M059J (cell line): ENCODE measurements around the gene CLIC2. TPM values are rescaled to one million over a fixed set of nuclear protein-coding genes. Genes with fewer than 3 reads are reported as not detected.
"Not testable (repeated sequence)": the region's sequence is repeated elsewhere in the genome, so short reads cannot be mapped to it uniquely, and the experiment has no call there.

Experiments used
- DNase-seq: peaks from one replicate; pipeline ENCODE4 v3.0.0-alpha.2; 2012; ENCODE audit warnings: low read depth
- total RNA-seq: library from RNA; depleted of rRNA; stranded (reverse); fragments of >200 nt; shearing (Covaris generic); gene quantifications from 2 replicates; pipeline ENCODE4 v1.2.3, GENCODE V29; 2014; rRNA removed

Gene CLIC2
- 1.3 and 1.5 TPM in 2 replicates for total RNA-seq

- DNase-seq = peak; percentile 59
Measured at GRCh38 chrX:155334486-155335336, at the start of gene CLIC2. Gene CLIC2 (minus strand): TSS chrX:155334614. CDS start chrX:155334427, 187 bp downstream.

DNA sequence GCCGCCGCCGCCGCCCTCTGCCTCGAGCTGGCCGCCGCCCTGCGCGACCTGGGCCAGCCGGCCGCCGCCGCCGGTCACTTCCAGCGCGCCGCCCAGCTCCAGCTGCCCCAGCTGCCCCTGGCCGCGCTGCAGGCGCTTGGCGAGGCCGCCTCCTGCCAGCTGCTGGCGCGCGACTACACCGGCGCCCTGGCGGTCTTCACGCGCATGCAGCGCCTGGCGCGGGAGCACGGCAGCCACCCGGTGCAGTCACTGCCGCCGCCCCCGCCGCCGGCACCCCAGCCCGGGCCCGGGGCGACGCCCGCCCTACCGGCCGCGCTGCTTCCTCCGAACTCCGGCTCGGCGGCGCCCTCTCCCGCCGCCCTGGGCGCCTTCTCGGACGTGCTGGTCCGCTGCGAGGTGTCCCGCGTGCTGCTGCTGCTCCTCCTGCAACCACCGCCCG, 48.1 kb upstream of the CLIC2 start:
- not testable (repeated sequence) for DNase-seq

DNA sequence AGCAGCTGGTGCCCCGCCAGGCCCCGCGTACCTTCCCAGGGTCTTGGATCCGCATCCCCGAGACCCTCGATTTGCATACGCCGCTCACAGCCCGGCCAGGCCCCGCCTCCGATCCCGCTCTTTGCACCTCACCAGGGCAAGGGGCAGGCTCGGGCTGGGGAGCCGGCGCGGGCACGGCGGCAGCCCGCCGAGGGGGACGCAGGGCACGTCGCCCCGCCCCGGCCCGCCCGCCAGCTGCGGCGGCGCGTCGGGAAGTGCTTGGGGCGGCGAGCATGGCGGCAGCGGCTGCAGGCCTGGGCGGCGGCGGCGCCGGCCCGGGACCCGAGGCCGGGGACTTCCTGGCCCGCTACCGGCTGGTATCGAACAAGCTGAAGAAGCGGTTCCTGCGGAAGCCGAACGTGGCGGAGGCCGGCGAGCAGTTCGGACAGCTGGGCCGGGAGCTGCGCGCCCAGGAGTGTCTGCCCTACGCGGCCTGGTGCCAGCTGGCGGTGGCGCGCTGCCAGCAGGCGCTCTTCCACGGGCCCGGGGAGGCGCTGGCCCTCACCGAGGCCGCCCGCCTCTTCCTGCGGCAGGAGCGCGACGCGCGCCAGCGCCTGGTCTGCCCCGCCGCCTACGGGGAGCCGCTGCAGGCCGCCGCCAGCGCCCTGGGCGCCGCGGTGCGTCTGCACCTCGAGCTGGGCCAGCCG, 47.6 kb upstream of the CLIC2 start, which contains the start of gene F8A2:
Gene F8A2 (plus strand): TSS at position 253 of the 686 bp plus-strand sequence. CDS start 20 bp downstream, at position 273.
- DNase-seq = not testable (repeated sequence)

GRCh38 chrX:155379802-155380201, 45.4 kb upstream of the CLIC2 start:
- not testable (repeated sequence) for DNase-seq

DNA sequence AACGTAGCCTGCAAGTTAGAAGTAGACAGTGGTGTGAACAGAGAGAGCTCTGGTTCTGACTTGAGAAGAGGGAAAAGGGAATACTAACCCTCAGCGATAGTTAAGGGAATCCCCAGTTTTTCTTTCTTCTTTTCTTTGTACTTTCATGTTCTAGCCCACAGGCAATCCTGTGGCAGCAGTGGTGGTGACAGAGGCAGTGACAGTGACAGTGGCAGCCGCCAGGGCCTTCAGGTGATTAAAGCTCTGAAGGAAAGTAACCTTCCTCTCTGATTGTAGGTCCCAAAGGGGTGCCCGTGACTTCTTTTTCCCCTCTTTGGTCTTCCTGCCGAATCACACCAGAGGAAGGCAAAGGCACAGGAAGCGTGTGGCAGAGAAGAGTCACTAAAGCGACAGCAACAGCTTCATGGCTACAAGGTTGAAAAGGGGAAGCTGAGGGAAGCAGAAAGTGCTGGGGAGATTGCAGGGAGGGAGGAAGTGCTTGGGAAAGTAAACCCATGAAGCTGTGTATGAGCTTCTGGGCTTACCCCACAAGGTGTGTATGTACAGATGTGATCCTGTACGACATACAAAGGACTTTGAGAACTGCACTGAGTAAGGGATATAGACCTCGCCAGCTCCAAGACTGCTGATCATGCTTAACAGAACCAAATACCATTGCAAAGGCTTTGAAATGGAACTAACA, 39.5 kb upstream of the CLIC2 start:
- DNase-seq = not testable (repeated sequence)

- DNase-seq = not testable (repeated sequence)
Measured at GRCh38 chrX:155363712-155364111, 29.3 kb upstream of the CLIC2 start.

- DNase-seq = not testable (repeated sequence)
Measured at GRCh38 chrX:155349448-155349847, 15.0 kb upstream of the CLIC2 start.

DNA sequence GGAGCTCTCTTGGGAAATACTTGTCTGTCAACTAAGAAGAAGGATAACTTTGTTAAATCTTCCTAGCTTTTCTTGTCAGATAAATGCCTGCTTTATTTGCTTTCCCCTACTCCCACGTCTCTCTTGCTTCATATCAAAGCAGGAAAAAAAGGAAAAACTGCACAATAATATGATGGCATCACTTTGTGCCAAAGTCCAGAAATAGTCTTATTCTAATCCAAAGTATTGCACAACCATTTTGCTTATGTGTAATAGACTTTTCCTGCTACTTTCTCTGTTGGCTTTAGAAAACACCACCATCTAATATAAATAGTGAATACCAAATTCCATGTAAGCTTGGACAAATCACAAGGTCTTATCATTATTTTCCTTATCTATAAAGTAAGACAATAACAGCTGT, 11.3 kb upstream of the CLIC2 start:
- DNase-seq = not testable (repeated sequence)

GRCh38 chrX:155335337-155335712, 911 bp upstream of the CLIC2 start:
- DNase-seq = not testable (repeated sequence)

GRCh38 chrX:155333544-155334100, 792 bp downstream of the CLIC2 start:
- DNase-seq = no peak

DNA sequence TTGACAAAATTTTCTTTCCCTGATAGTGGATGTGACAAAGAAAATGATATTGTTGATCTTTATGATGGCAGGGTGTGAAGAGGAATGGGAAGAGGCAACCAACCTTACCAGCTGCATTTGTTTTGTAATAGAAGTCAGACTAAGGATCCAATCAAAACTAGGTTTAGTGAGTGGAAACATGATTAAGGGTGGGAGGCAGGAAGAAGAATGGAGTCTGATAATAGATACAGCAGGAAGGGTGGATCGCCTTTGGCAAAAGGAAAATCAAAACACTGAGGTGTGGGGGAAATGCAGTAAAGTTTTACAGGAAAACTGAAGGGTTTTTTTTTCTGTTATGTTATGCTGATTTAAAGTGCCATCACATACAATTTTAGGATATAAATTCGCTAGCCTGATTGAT, 3.4 kb downstream of the CLIC2 start:
- DNase-seq = no peak

DNA sequence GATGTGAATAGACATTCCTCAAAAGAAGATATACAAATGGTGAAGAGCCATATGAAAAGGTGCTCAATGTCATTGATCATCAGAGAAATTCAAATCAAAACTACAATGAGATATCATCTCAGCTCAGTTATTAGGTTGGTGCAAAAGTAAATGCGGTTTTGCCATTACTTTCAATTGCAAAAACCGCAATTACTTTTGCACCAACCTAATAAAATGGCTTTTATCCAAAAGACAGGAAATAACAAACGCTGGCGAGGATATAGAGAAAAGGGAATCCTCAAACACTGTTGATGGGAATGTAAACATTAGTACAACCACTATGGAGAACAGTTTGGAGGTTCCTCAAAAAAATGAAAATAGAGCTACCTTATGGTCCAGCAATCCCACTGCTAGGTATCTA, 5.1 kb downstream of the CLIC2 start:
- DNase-seq = no peak

GRCh38 chrX:155326610-155327009, 7.8 kb downstream of the CLIC2 start:
- no peak for DNase-seq

DNA sequence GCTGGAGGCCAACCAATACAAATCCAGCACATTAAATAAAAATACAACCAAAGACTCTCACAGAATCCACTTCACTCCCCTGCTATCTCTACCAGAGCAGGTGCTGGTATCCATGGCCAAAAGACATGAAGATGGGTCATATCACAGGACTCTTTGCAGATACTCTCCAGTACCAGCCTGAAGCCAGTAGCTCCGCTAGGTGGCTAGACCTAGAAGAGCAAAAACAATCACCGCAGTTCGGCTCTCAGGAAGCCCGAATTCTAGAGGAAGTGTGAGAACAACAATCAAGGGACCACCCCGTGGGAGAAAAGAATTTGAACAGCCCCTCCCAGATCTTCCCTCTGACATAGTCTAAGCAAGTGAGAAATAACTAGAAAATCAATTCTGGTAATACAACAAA, 20.2 kb downstream of the CLIC2 start:
- no peak for DNase-seq

DNA sequence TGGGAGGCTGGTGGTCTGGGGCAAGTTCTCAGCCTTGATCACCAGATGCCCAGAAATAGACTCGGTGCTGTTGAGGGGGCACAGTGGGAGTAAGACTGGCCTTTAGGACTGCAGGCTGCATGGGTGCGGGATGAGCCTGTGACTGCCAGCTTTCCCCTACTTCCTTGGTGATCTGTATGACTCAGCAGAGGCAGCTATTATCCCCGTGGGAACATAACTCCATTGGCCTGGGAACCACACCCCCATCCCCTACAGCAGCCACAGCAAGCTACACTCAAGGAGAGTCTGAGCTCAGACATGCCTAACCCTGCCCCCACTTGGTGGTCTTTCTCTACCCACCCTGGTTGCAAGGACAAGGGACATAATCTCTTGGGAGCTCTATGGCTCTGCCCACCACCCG, 20.6 kb downstream of the CLIC2 start:
- DNase-seq = peak; percentile 54

- no peak for DNase-seq
Measured at GRCh38 chrX:155293771-155294170, 40.6 kb downstream of the CLIC2 start.

GRCh38 chrX:155279873-155280272, 54.5 kb downstream of the CLIC2 start:
- no peak for DNase-seq

DNA sequence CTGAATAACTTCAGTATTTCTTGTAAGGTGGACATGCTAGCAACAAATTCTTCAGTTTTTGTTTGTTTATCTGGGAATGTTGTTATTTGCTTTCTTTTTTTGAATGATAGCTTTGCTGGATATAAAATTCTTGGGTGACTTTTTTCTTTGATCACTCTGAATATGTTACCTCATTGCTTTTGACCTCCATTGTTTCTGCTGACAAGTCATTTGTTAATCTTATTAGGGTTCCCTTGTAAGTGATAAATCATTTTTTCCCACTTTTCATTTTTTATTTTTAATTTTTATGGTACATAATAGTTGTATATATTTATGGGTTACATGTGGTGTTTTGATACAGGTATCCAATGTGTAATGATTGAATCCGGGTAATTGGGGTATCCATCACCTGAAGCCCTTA, 63.4 kb downstream of the CLIC2 start:
- no peak for DNase-seq

GRCh38 chrX:155267995-155268394, 66.4 kb downstream of the CLIC2 start:
- DNase-seq = not testable (repeated sequence)

- no peak for DNase-seq
Measured at GRCh38 chrX:155266439-155266838, 68.0 kb downstream of the CLIC2 start.

DNA sequence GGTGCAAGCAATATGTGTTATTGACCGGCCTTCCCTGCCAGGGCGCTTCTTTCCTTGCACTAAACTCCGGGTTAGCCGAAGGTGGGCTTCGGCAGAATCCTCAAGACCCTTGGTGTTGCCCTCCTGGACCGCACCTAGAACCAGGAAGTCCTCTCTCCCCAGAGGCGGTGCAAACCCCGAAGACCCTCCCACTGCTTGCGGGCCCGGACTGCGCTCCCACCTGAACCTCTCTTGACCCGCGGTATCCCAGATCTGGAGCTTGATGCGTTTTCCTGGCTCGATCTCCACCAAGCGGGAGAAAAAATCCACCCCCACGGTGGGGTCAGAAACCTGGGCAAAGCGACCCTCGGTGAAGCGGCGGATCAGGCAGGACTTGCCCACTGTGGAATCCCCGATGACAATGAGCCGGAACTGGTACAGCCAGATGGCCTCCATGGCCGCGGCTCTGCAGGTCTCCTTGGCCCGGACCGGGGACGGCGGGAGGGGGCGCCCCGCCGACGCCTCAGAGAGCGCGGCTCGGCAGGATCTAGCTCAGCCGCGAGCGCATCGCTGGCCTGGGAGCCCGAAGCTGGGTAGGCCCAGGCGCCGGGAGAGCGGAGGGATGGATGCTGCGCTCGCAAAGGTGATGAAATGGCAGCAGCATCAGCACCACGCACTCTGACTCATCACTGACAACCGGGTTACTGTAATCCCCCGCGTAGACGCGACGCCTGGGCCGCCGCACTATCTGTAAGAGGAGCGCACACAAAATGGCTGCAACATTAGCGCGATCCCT, 70.4 kb downstream of the CLIC2 start, which contains the start of gene RAB39B:
Gene RAB39B (minus strand): TSS at position 638 of the 775 bp plus-strand sequence. CDS start 203 bp downstream, at position 435.
- DNase-seq = peak; percentile 54
